Hepatocyte (in vitro differentiated cells): ENCODE results near the gene MAG. TPM values are rescaled to one million over a fixed set of nuclear protein-coding genes. Genes with fewer than 3 reads are reported as not detected.

Source experiments
- DNase-seq: peaks from one replicate; pipeline ENCODE4 v3.0.0-alpha.2; 2016; ENCODE audit warnings: low spot score
- H2AFZ ChIP-seq: fragments of 200-600 bp; sonication (generic); 2 replicates; pipeline ENCODE4 v1.6.0; 2016; ENCODE audit warnings: antibody characterized with exemption, mild to moderate bottlenecking
- H3K27ac ChIP-seq: fragments of 200-600 bp; sonication (generic); 2 replicates; pipeline ENCODE4 v1.5.1; 2016; ENCODE audit warnings: mild to moderate bottlenecking
- H3K27me3 ChIP-seq: fragments of 200-600 bp; sonication (generic); 2 replicates; pipeline ENCODE4 v1.6.1; 2016
- H3K36me3 ChIP-seq: fragments of 200-600 bp; sonication (generic); replicated peaks from 2 replicates; pipeline ENCODE4 v1.5.1; 2016; ENCODE audit warnings: low read depth; ENCODE audit not compliant: insufficient read depth
- H3K4me1 ChIP-seq: fragments of 200-600 bp; sonication (generic); 2 replicates; pipeline ENCODE4 v1.5.1; 2016; ENCODE audit warnings: mild to moderate bottlenecking, moderate library complexity; ENCODE audit not compliant: insufficient read depth
- H3K4me2 ChIP-seq: fragments of 200-600 bp; sonication (generic); 2 replicates; pipeline ENCODE4 v1.6.0; 2016
- H3K4me3 ChIP-seq: fragments of 200-600 bp; sonication (generic); 2 replicates; pipeline ENCODE4 v1.5.1; 2016; ENCODE audit warnings: mild to moderate bottlenecking
- H3K79me2 ChIP-seq: fragments of 200-600 bp; sonication (generic); 2 replicates; pipeline ENCODE4 v1.6.0; 2017; ENCODE audit warnings: mild to moderate bottlenecking
- H3K9me2 ChIP-seq: fragments of 200-600 bp; sonication (generic); replicated peaks from 2 replicates; pipeline ENCODE4 v1.6.0; 2017; ENCODE audit warnings: mild to moderate bottlenecking; ENCODE audit not compliant: insufficient read depth
- H3K9me3 ChIP-seq: fragments of 200-600 bp; sonication (generic); 2 replicates; pipeline ENCODE4 v1.5.1; 2016; ENCODE audit warnings: low read depth, mild to moderate bottlenecking
- H4K20me1 ChIP-seq: fragments of 200-600 bp; sonication (generic); 2 replicates; pipeline ENCODE4 v1.6.0; 2016; ENCODE audit warnings: mild to moderate bottlenecking; ENCODE audit not compliant: insufficient read depth, poor library complexity, severe bottlenecking
- EZH2 ChIP-seq: fragments of 200-600 bp; sonication (generic); IDR thresholded peaks from 2 replicates; pipeline ENCODE4 v1.6.1; 2016; ENCODE audit warnings: antibody characterized with exemption, mild to moderate bottlenecking, borderline replicate concordance
- EZH2phosphoT487 ChIP-seq: fragments of 200-600 bp; sonication (generic); IDR thresholded peaks from one replicate; pipeline ENCODE4 v1.6.1; 2018; ENCODE audit warnings: antibody characterized with exemption, mild to moderate bottlenecking, low read depth, moderate library complexity; ENCODE audit not compliant: unreplicated experiment, severe bottlenecking
- WGBS: methylation state at CpG from one replicate; pipeline ENCODE4 v1.1.6; 2016; ENCODE audit warnings: low lambda C conversion rate; ENCODE audit errors: missing lambda C conversion rate; 5-methylcytosine and 5-hydroxymethylcytosine counted together
- polyA plus RNA-seq: library from polyadenylated mRNA; unstranded; fragments of >200 nt; fragmentation: Nextera tagmentation; extraction: Ambion mirVana; gene quantifications from 2 replicates; pipeline ENCODE4 v1.2.1, GENCODE V29; 2016
- total RNA-seq: library from RNA; depleted of rRNA; stranded (reverse); fragments of >200 nt; gene quantifications from 2 replicates; pipeline ENCODE4 v1.2.3, GENCODE V29; 2014
- TF ChIP-seq, protein P1 (sequence below): fragments of 200-600 bp; sonication (generic); IDR thresholded peaks from 2 replicates; pipeline ENCODE4 v1.5.1; 2016; ENCODE audit warnings: antibody characterized with exemption, mild to moderate bottlenecking; ENCODE audit not compliant: poor library complexity

The MAG gene
- total and polyA plus RNA-seq, 2 experiments from 2014 or later: 0.47 TPM; not detected in 1

DNA sequence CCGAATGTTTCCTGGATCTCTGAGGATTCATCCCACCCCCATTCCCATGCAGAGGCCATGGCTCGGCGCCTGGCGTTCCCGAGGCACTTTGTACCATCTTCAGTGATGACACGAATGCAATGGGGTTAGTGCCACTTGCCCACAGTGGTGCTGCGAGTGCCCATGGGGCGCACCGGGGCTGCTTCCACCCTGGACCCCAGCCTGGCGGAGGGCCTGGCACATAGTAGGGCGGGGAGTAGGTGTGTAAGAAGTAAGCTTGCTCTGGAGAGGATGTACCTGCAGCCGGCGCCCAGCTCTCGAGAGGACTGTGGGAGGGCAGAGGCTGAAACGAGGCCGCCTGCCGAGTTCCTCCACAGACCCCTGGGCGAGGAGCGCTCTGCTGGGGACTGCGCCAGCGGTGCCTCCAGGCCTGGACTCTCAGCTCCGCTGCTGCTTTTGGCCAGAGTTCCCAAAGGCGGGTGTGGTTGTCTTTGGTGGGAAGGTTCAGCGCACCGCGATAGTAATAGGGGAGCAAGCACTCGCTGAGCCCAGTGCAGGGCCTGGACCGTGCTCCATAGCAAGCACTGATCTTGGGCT is 15.2 kb upstream of the MAG start:
- no peak overlapping the region for H3K4me2 ChIP-seq
- no peak for DNase-seq
- no peaks in the 10 kb centered on the region for H3K9me3 ChIP-seq
- TF ChIP-seq, protein P1, sequence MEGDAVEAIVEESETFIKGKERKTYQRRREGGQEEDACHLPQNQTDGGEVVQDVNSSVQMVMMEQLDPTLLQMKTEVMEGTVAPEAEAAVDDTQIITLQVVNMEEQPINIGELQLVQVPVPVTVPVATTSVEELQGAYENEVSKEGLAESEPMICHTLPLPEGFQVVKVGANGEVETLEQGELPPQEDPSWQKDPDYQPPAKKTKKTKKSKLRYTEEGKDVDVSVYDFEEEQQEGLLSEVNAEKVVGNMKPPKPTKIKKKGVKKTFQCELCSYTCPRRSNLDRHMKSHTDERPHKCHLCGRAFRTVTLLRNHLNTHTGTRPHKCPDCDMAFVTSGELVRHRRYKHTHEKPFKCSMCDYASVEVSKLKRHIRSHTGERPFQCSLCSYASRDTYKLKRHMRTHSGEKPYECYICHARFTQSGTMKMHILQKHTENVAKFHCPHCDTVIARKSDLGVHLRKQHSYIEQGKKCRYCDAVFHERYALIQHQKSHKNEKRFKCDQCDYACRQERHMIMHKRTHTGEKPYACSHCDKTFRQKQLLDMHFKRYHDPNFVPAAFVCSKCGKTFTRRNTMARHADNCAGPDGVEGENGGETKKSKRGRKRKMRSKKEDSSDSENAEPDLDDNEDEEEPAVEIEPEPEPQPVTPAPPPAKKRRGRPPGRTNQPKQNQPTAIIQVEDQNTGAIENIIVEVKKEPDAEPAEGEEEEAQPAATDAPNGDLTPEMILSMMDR: no peak
- no peak for TF ChIP-seq EZH2phosphoT487
- TF ChIP-seq EZH2: no peak
- no peak overlapping the region for H3K4me3 ChIP-seq
- no peaks in the 10 kb centered on the region for H3K9me2 ChIP-seq
- H3K4me1 ChIP-seq: no peaks in the 10 kb centered on the region
- H4K20me1 ChIP-seq: no peaks in the 10 kb centered on the region
- no peak overlapping the region for H2AFZ ChIP-seq
- WGBS: over 99% methylated on average over 28 of the region's 28 CpGs
- no peaks in the 10 kb centered on the region for H3K79me2 ChIP-seq
- no peaks in the 10 kb centered on the region for H3K36me3 ChIP-seq
- H3K27me3 ChIP-seq: no peaks in the 10 kb centered on the region
- H3K27ac ChIP-seq: no peak overlapping the region

GRCh38 chr19:35278578-35279284 is 13.2 kb upstream of the MAG start:
- Histone ChIP-seq H3K27me3 (no peaks in the 10 kb centered on the region), H3K9me2 (no peaks in the 10 kb centered on the region), H3K4me1 (no peaks in the 10 kb centered on the region), H3K4me2 (no peak overlapping the region), H3K27ac (no peak overlapping the region), H3K4me3 (no peak overlapping the region), H3K79me2 (no peaks in the 10 kb centered on the region), H3K9me3 (no peaks in the 10 kb centered on the region), H4K20me1 (no peaks in the 10 kb centered on the region), H2AFZ (no peak overlapping the region), H3K36me3 (no peaks in the 10 kb centered on the region)
- DNase-seq: no peak
- 95% methylated on average over 44 of the region's 45 CpGs for WGBS
- no peak for TF ChIP-seq EZH2phosphoT487

DNA sequence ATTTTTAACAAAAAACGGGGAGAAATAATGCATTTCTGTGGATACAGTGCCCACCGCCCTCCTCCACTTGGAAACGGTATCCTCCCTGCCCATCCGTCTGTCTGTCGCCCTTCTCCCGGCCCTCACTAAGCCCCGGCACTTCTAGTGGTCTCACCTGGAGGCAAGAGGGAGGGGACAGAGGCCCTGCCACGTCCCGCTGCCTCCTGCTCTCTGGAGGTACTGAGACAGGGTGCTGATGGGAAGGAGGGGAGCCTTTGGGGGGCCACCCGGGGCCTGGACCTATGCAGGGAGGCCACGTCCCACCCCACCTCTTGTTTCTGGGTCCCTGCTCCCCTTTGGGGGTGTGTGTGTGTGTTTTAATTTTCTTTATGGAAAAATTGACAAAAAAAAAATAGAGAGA is 12.6 kb upstream of the MAG start:
- H3K4me3 ChIP-seq: no peak overlapping the region
- H3K36me3 ChIP-seq: no peaks in the 10 kb centered on the region
- H3K79me2 ChIP-seq: no peaks in the 10 kb centered on the region
- DNase-seq: no peak
- no peak overlapping the region for H3K4me2 ChIP-seq
- TF ChIP-seq, protein P1: no peak
- TF ChIP-seq EZH2phosphoT487 (no peak), EZH2 (no peak)
- no peaks in the 10 kb centered on the region for H3K9me3 ChIP-seq
- WGBS: 87% methylated on average over 11 of the region's 11 CpGs
- no peak overlapping the region for H2AFZ ChIP-seq
- H3K27ac ChIP-seq: no peak overlapping the region
- no peaks in the 10 kb centered on the region for H4K20me1 ChIP-seq
- H3K4me1 ChIP-seq: no peaks in the 10 kb centered on the region
- H3K9me2 ChIP-seq: no peaks in the 10 kb centered on the region
- H3K27me3 ChIP-seq: no peaks in the 10 kb centered on the region

- Histone ChIP-seq H3K4me3 (no peak overlapping the region), H3K36me3 (no peaks in the 10 kb centered on the region), H3K79me2 (no peaks in the 10 kb centered on the region), H3K27me3 (no peaks in the 10 kb centered on the region), H3K4me2 (no peak overlapping the region), H4K20me1 (no peaks in the 10 kb centered on the region), H3K27ac (no peak overlapping the region), H2AFZ (no peak overlapping the region), H3K9me3 (no peaks in the 10 kb centered on the region), H3K9me2 (no peaks in the 10 kb centered on the region), H3K4me1 (no peaks in the 10 kb centered on the region)
- TF ChIP-seq EZH2phosphoT487: no peak
- TF ChIP-seq EZH2: no peak
- TF ChIP-seq, protein P1: no peak
- WGBS: 77% methylated on average over 12 of the region's 12 CpGs
- DNase-seq: no peak
Observed at GRCh38 chr19:35279985-35280821, 11.8 kb upstream of the MAG start.
